ENCODE data around the gene B3GALNT1. TPM values are rescaled to one million over a fixed set of nuclear protein-coding genes. Genes with fewer than 3 reads are reported as not detected.

The B3GALNT1 gene, protein sequence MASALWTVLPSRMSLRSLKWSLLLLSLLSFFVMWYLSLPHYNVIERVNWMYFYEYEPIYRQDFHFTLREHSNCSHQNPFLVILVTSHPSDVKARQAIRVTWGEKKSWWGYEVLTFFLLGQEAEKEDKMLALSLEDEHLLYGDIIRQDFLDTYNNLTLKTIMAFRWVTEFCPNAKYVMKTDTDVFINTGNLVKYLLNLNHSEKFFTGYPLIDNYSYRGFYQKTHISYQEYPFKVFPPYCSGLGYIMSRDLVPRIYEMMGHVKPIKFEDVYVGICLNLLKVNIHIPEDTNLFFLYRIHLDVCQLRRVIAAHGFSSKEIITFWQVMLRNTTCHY
- total RNA-seq, result 10 to 100 TPM; 14.7 to 19.7 TPM

DNA sequence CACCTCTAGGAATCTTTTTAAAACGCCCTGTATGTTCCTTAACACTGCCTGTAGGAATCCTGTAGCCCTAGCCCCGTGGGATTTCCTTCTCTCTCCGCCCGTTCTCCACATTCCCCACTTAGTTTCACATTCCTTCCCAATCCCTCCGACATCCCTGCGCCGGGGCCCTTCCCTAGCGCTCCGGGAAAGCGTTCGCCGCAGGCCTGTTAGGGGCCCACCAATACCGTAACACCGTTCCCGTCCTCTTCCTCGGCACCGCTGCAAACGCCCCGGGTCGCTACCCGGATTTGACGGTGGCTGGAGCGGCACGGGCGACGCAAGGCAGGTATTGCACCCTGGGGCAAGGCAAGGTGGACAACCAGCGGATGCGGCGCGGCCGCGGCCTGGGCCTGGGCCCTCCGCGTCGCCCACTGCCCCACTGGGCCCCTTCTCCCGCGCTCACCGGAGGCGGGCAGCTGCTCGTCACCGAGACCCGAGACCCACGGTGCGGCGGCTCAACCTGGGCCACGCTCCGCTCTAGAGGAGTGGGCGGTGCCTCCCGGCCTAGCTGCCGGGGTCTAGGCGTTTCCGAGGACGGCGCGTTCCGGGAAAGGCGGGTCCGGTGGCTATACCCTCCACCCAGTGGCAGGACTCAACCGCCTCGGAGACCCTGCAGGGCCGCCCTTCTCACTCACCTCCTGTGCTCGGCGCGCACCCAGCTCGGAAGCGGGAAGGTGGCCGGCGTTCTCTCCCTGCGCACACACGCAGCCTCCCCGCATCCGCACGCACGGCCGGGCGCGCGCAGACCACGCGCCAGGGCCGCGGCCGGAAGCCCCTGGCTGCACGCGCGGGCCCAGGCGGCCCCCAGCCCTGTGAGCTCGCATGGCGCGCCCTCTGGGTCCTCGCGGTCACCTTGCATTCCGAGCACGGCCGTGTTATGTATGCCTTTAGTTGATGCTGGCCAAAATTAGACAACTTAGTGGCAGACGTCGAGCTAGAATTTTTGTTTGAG, at the start of gene B3GALNT1:
Gene B3GALNT1, minus strand, starts transcription at position 789 of the 991 bp plus-strand sequence. CDS start 18,595 bp downstream, outside the sequence.
- Mint-ChIP-seq H3K27me3 (ENCODE audit: low read depth) (peaks cover 11% of the 10 kb centered on the region), H3K27ac (peak within 1 kb of the TSS; percentile 66), H3K4me1 (ENCODE audit: low read depth) (peaks cover 33% of the 10 kb centered on the region), H3K36me3 (ENCODE audit: low read depth) (peaks cover 28% of the 10 kb centered on the region), H3K9me3 (ENCODE audit: insufficient read depth) (no peaks in the 10 kb centered on the region), H3K4me3 (peak within 1 kb of the TSS; percentile 82)
- peak; percentile 84 for ATAC-seq
- CTCF ChIA-PET, result interaction anchor here (0.6 to 0.8 kb wide), 3 partner anchors 9 to 170 kb away, joined by 3 read pairs; no protein-coding TSS in a partner anchor
- POLR2A ChIA-PET, result no interaction called here
- DNase-seq, result peak; percentile 63

DNA sequence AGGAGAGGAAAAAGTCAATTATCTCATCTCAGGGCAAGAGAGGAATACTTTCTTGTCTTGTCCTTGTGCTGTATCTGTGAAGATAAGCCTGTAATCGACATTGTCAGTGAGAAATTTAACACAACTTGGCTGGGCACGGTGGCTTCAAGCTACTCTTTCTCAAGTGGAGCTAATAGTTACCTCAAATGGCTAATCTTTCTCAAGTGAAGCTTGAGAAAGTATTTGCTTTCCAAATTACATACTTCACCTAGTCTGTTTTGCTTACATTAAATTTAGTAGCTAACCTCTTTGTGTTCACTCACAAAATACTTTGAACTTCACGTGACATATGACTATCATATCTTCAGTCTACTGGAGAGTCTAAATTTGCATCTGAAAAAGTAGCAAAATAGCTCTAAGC, 48.3 kb upstream of the B3GALNT1 start:
- no peak overlapping the region for H3K27ac Mint-ChIP-seq
- ChIA-PET CTCF (no interaction called here), POLR2A (no interaction called here)
- no peak for DNase-seq
- H3K27me3 Mint-ChIP-seq (ENCODE audit: low read depth), result peaks cover 19% of the 10 kb centered on the region
- no peak for ATAC-seq
- H3K36me3 Mint-ChIP-seq (ENCODE audit: low read depth), result no peaks in the 10 kb centered on the region
- no peaks in the 10 kb centered on the region for H3K9me3 Mint-ChIP-seq (ENCODE audit: insufficient read depth)
- H3K4me3 Mint-ChIP-seq, result no peak overlapping the region
- no peaks in the 10 kb centered on the region for H3K4me1 Mint-ChIP-seq (ENCODE audit: low read depth)

DNA sequence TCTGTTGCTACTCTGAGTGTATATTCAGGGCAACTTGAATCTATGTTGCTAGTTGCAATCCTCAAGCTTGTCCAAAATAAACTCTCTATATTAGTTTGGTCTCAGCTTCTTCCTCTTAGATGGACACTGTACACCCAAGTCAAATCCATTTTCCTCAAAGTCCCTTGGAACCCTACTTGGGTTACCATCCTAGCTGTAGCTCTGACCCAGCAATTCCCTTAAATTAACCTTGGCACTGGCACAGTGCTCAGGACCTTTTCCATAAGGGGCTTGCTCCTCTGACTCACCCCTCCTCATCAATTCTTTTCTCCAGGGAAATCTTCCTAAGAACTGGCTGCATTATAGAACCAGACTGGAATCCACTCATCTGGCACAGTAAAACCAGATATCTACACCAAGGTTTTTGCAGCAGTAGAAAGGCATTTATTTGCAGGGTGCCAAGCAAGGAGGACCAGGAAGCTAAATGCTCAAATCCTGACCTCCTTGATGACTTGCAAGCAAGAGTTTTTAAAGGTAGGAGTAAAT, 44.9 kb upstream of the B3GALNT1 start:
- DNase-seq (no peak), ATAC-seq (no peak)
- H3K27ac Mint-ChIP-seq, result no peak overlapping the region
- H3K4me3 Mint-ChIP-seq, result no peak overlapping the region
- H3K4me1 Mint-ChIP-seq (ENCODE audit: low read depth), result no peaks in the 10 kb centered on the region
- H3K36me3 Mint-ChIP-seq (ENCODE audit: low read depth), result no peaks in the 10 kb centered on the region
- H3K27me3 Mint-ChIP-seq (ENCODE audit: low read depth), result peaks cover 10% of the 10 kb centered on the region
- ChIA-PET POLR2A (no interaction called here), CTCF (interaction anchor here (1.2 kb wide), 1 partner anchor 274 kb away, joined by 3 read pairs; no protein-coding TSS in a partner anchor)
- H3K9me3 Mint-ChIP-seq (ENCODE audit: insufficient read depth), result no peaks in the 10 kb centered on the region

DNA sequence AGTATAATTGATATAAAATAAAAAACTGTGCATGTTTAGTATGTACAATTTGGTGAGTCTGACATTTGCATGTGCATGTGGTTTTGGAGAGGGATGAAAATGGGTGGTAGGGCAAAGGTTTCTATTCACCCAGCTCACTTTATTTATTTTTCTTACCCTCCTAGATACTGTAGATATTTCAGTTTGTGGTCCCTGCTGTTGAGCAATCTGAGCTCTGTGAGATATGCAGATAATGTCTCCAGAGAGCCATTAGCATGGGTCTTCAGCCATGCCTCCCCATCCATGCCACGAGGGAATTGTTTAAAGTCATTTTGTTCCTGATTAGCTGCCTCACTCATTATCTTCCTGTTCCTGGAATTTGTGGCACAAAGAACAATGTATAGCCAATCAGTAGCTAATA, 44.4 kb upstream of the B3GALNT1 start:
- no peak for DNase-seq
- no peaks in the 10 kb centered on the region for H3K9me3 Mint-ChIP-seq (ENCODE audit: insufficient read depth)
- no peaks in the 10 kb centered on the region for H3K36me3 Mint-ChIP-seq (ENCODE audit: low read depth)
- H3K4me1 Mint-ChIP-seq (ENCODE audit: low read depth), result no peaks in the 10 kb centered on the region
- no peak overlapping the region for H3K4me3 Mint-ChIP-seq
- H3K27me3 Mint-ChIP-seq (ENCODE audit: low read depth), result peaks cover 10% of the 10 kb centered on the region
- ChIA-PET CTCF (no interaction called here), POLR2A (no interaction called here)
- H3K27ac Mint-ChIP-seq, result no peak overlapping the region
- ATAC-seq, result no peak

DNA sequence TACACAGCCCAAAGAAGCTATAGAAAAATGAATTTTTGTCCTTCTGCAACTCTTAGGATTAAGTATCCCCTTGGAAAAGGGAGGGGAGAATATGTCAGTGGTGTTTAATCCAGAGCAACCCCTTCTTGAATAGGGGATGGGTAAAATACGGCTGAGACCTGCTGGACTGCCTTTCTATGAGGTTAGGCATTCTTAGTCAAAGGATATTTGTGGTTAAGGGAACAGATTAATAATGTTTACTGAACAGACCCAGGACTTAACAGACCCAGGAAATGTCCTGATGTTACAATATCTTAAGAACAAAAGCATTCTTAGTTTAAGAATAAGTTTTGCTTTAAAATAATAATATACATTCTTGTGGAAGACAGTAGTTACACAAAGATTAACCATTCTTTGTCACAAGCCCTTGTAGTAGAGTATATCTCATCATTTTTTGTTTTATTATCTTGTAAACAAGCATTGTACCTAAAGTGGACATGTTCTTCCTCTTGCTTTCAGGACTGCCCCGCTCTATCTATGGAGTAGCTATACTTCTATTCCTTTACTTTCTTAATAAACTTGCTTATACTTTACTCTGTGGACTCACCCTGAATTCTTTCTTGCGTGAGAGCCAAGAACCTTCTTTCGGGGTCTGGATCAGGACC, 43.8 kb upstream of the B3GALNT1 start:
- ChIA-PET POLR2A (no interaction called here), CTCF (no interaction called here)
- H3K4me1 Mint-ChIP-seq (ENCODE audit: low read depth), result no peaks in the 10 kb centered on the region
- H3K9me3 Mint-ChIP-seq (ENCODE audit: insufficient read depth), result peaks cover 4% of the 10 kb centered on the region
- H3K27me3 Mint-ChIP-seq (ENCODE audit: low read depth), result peaks cover 9% of the 10 kb centered on the region
- no peak for ATAC-seq
- H3K36me3 Mint-ChIP-seq (ENCODE audit: low read depth), result no peaks in the 10 kb centered on the region
- DNase-seq, result no peak
- H3K27ac Mint-ChIP-seq, result no peak overlapping the region
- H3K4me3 Mint-ChIP-seq, result no peak overlapping the region

DNA sequence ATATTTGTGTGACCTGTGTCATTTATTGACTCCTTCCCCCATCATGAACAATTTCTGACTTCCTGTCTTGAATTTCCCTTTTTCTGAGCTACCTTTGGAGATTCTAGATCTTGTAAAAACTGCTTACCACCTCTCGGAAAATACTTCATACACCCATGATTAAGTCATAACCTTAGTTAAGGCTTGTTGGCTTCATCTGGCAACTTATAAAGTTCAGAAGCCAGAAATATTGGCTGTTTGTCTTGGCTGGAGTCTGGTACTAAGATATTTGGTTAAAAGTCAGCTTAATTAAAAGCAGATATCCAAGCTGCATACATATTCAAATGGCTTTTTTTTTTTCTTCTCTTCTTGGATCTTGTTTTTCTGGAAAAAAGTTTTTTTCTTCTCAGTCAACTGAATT, 37.3 kb upstream of the B3GALNT1 start:
- H3K36me3 Mint-ChIP-seq (ENCODE audit: low read depth), result no peaks in the 10 kb centered on the region
- peaks cover 4% of the 10 kb centered on the region for H3K9me3 Mint-ChIP-seq (ENCODE audit: insufficient read depth)
- H3K27ac Mint-ChIP-seq, result no peak overlapping the region
- POLR2A ChIA-PET, result no interaction called here
- DNase-seq, result no peak
- no peak for ATAC-seq
- H3K27me3 Mint-ChIP-seq (ENCODE audit: low read depth), result no peaks in the 10 kb centered on the region
- H3K4me3 Mint-ChIP-seq, result no peak overlapping the region
- H3K4me1 Mint-ChIP-seq (ENCODE audit: low read depth), result no peaks in the 10 kb centered on the region
- CTCF ChIA-PET, result no interaction called here

DNA sequence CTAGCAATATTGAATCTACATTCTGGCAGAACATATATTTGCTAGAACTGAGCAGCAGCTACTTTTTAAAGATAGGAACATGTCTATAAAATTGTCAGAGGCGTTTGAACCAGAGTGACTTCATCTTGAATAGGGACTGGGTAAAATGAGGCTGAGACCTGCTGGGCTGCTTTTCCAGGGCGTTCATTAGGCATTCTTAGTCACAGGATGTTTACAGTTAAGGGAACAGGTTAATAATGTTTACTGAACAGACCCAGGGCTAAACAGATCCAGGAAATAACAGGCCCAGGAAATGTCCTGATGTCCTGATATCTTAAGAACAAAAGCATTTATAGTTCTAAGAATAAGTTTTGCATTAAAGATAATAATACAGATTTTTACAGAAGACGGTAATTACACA, 34.5 kb upstream of the B3GALNT1 start:
- Mint-ChIP-seq H3K36me3 (ENCODE audit: low read depth) (no peaks in the 10 kb centered on the region), H3K9me3 (ENCODE audit: insufficient read depth) (peaks cover 4% of the 10 kb centered on the region), H3K4me3 (no peak overlapping the region), H3K4me1 (ENCODE audit: low read depth) (no peaks in the 10 kb centered on the region), H3K27ac (no peak overlapping the region), H3K27me3 (ENCODE audit: low read depth) (peaks cover 4% of the 10 kb centered on the region)
- DNase-seq (no peak), ATAC-seq (no peak)
- CTCF ChIA-PET, result no interaction called here
- POLR2A ChIA-PET, result no interaction called here

DNA sequence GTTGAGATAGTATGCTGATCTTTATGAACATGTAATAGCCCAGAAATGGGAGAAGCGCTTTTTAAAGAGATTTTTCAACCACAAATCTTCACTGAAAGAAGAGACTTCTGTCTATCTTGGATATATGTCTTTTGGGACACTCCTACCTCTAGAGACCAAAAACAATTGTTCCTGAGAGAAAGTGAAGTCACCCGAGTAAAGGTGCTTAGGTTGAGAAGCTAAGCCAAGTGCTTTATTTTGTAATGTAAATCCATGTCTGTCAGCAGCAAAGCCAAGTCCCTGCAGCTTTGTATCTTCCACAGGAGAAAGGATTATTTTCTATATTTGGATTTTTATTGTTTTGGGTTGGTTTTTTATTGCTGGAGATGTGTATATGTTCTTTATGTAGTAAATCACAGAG, 32.1 kb upstream of the B3GALNT1 start:
- Mint-ChIP-seq H3K4me1 (ENCODE audit: low read depth) (no peaks in the 10 kb centered on the region), H3K9me3 (ENCODE audit: insufficient read depth) (no peaks in the 10 kb centered on the region), H3K27me3 (ENCODE audit: low read depth) (peaks cover 4% of the 10 kb centered on the region), H3K36me3 (ENCODE audit: low read depth) (no peaks in the 10 kb centered on the region), H3K4me3 (no peak overlapping the region), H3K27ac (no peak overlapping the region)
- CTCF ChIA-PET, result no interaction called here
- no peak for DNase-seq
- POLR2A ChIA-PET, result no interaction called here
- no peak for ATAC-seq

DNA sequence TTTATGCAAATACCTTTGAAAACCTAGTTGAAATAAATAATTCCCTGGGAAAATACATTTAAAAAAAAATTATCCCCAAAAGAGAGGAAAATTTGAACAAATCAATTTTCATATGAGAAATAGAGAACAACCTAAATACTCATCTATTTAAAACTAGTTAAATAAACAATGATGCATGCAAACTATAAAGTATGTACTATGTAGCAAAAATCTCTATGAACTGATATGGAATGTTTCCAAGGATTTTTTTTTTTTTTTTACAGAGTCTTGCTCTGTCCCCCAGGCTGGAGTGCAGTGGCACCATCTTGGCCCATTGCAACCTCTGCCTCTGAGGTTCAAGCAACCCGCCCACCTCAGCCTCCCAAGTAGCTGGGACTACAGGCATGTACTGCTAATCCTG, 27.2 kb upstream of the B3GALNT1 start:
- no peak for ATAC-seq
- DNase-seq, result no peak
- H3K27me3 Mint-ChIP-seq (ENCODE audit: low read depth), result peaks cover 6% of the 10 kb centered on the region
- POLR2A ChIA-PET, result no interaction called here
- no peak overlapping the region for H3K4me3 Mint-ChIP-seq
- CTCF ChIA-PET, result no interaction called here
- H3K27ac Mint-ChIP-seq, result no peak overlapping the region
- no peaks in the 10 kb centered on the region for H3K4me1 Mint-ChIP-seq (ENCODE audit: low read depth)
- no peaks in the 10 kb centered on the region for H3K36me3 Mint-ChIP-seq (ENCODE audit: low read depth)
- no peaks in the 10 kb centered on the region for H3K9me3 Mint-ChIP-seq (ENCODE audit: insufficient read depth)

DNA sequence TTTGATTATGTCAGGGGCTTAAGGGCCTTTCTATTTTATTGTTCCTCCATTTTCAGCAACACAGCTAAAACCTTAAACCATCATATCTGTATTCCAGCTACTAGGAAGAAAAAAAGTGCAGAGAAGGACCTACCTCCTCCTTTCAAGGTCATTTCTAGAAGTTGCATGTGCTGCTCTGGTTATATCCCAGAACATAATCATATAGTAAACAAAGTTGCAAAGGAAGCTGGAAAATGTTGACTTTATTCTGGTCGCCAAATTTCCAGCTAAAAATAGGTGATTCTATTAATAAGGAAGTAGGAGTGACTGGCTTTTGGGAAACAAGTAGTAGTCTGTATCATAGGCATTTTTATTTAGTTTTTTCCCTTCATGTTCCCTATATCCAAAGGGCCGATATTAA, 21.3 kb upstream of the B3GALNT1 start:
- peaks cover 2% of the 10 kb centered on the region for H3K36me3 Mint-ChIP-seq (ENCODE audit: low read depth)
- POLR2A ChIA-PET, result no interaction called here
- no peak overlapping the region for H3K27ac Mint-ChIP-seq
- ATAC-seq, result no peak
- H3K27me3 Mint-ChIP-seq (ENCODE audit: low read depth), result peaks cover 8% of the 10 kb centered on the region
- no peak overlapping the region for H3K4me3 Mint-ChIP-seq
- CTCF ChIA-PET, result no interaction called here
- peaks cover 18% of the 10 kb centered on the region for H3K9me3 Mint-ChIP-seq (ENCODE audit: insufficient read depth)
- no peak for DNase-seq
- H3K4me1 Mint-ChIP-seq (ENCODE audit: low read depth), result no peaks in the 10 kb centered on the region

DNA sequence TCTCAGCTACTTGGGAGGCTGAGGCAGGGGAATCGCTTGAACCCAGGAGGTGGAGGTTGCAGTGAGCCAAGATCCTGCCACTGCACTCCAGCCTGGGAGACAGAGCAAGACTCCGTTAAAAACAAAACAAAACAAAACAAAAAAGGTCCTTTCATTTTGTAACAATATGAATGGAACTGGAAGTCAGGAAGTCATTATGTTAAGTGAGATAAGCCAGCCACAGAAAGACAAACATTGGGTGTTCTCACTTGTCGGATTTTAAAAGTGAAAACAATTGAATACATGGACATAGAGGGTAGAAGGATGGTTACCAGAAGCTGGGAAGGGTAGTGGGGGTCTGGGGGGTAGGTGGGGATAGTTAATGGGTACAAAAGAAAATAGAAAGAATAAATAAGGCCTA, 12.5 kb upstream of the B3GALNT1 start:
- ChIA-PET POLR2A (no interaction called here), CTCF (no interaction called here)
- Mint-ChIP-seq H3K9me3 (ENCODE audit: insufficient read depth) (peaks cover 12% of the 10 kb centered on the region), H3K4me3 (no peak overlapping the region), H3K27ac (no peak overlapping the region), H3K4me1 (ENCODE audit: low read depth) (no peaks in the 10 kb centered on the region), H3K27me3 (ENCODE audit: low read depth) (peaks cover 15% of the 10 kb centered on the region), H3K36me3 (ENCODE audit: low read depth) (peaks cover 4% of the 10 kb centered on the region)
- DNase-seq, result no peak
- no peak for ATAC-seq

DNA sequence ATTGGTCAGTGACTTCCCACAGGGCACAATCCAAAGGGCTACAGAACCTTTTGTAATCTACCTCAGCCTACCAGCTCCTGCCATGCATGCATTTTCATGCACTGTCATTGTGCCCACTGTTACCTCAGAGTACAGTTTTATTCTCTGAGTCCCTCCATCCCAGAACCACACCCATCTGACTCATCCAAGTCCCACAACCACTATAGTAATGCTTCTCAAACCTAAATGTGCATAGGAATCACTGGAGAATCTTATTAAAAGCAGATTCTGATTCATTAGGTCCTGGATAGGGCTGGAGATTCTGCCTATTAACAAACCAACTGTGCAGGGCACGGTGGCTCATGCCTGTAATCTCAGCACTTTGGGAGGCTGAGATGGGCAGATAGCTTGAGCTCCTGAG, 3.7 kb upstream of the B3GALNT1 start:
- H3K36me3 Mint-ChIP-seq (ENCODE audit: low read depth), result peaks cover 11% of the 10 kb centered on the region
- no peak overlapping the region for H3K4me3 Mint-ChIP-seq
- H3K27me3 Mint-ChIP-seq (ENCODE audit: low read depth), result peaks cover 25% of the 10 kb centered on the region
- no peak overlapping the region for H3K27ac Mint-ChIP-seq
- ATAC-seq, result no peak
- POLR2A ChIA-PET, result no interaction called here
- CTCF ChIA-PET, result interaction anchor here (1.4 kb wide), 1 partner anchor 12 kb away, joined by 4 read pairs; no protein-coding TSS in a partner anchor
- peaks cover 31% of the 10 kb centered on the region for H3K4me1 Mint-ChIP-seq (ENCODE audit: low read depth)
- no peaks in the 10 kb centered on the region for H3K9me3 Mint-ChIP-seq (ENCODE audit: insufficient read depth)
- DNase-seq, result no peak

All from activated CD8-positive, alpha-beta T cell treated with anti-CD3 and anti-CD28 coated beads, Interleukin-2, amount 10 ng/mL, durations not matched to agents 7 days and 5 days (primary cell).